ENCODE measurements around the gene TAF13. TPM values are rescaled to one million over a fixed set of nuclear protein-coding genes. Genes with fewer than 3 reads are reported as not detected.
"Not testable (repeated sequence)": the region's sequence is repeated elsewhere in the genome, so short reads cannot be mapped to it uniquely, and the experiment has no call there.

TAF13 gene
- total RNA-seq, 1 experiment from 2014 or later, result 23.9 TPM

DNA sequence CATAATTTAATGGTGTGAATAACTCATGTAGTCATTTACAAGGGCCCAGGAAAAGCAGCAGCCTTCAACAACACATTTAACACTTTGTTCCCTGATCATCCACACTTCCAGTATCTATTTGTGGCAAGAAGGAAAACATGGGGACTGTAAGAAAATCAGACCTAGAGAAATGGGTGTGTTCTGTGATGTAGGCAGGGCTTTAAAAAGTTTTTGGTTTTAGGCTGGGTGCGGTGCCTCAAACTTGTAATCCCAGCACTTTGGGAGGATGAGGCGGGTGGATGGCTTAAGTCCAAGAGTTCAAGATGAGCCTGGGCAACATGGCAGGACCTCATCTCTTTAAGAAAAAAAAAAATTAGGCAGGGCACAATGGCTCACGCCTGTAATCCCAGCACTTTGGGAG lies 19.7 kb downstream of the TAF13 start:
- in situ Hi-C loops (cut with HindIII; ENCODE audit: low sequenced_read_pairs), result no loop called here

DNA sequence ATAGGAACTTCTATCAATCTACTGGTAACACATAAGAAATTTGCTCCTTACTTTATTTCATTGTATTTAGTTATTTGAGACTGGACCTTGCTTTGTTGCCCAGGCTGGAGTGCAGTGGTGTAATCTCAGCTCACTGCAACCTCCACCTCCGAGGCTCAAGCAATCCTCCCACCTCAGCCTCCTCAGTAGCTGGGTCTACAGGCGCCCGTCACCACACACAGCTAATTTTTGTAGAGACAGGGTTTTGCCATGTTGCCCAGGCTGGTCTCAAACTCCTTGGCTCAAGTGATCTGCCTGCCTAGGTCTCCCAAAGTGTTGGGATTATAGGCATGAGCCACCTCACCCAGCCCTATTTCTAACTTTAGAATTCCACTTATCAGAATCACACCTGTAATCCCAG lies 23.7 kb downstream of the TAF13 start:
- in situ Hi-C loops (cut with HindIII; ENCODE audit: low sequenced_read_pairs); DNase-seq (ENCODE audit: low spot score): not testable (repeated sequence)

More for the DNA sequence above, 19.7 kb downstream of the TAF13 start:
- DNase-seq (ENCODE audit: low spot score), result no peak

DNA sequence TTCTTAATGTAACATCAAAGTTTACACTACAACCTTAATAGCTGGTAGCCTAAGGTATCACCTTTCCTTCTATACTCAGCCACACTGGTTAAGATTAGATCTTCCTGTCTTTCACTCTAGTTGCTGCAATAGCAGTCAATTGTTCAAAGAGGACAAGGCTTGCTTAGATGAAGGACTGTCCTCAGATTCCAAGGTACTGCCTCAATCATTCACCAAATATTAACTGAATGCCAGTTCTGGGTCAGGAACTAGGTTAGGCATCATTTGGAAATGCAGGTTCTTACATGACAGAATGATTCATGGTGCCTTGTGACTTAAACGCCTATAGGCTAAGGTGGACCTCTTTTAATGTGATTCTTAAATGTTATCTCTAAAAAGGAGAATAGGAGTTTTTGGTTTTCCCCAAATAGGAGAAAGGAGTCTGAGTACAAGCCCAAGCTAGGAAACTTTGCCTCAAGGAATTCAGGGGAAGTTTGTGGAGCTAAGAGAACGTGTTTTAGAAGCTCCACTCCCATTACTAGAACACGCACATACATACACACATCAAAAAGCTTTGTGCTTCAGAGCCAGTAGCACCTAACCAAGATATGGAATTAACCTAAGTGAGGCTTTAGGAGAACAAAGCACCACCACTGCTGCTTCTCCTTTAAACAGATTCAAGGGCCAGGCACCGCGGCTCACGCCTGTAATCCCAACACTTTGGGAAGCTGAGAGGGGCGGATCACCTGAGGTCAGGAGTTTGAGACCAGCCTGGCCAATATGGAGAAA lies 25.4 kb downstream of the TAF13 start:
- in situ Hi-C loops (cut with HindIII; ENCODE audit: low sequenced_read_pairs), result no loop called here
- DNase-seq (ENCODE audit: low spot score), result no peak

DNA sequence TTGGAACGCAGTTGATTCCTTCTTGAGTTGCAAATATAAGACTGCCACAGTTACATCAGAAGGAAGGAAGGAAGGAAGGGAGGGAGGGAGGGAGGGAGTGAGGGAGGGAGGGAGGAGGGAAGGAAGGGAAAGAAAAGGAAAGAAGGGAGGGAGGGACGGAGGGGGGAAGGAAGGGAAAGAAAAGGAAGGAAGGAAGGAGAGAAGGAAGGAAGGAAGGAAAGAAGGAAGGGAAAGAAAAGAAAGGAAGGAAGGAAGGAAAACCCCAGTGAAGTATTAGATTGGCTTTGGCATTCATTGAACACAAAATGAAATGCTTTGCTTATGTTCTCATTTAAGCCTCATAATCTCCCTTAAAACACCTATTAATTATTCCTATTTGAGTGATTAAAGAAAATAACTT lies 27.5 kb downstream of the TAF13 start:
- in situ Hi-C loops (cut with HindIII; ENCODE audit: low sequenced_read_pairs), result no loop called here
- no peak for DNase-seq (ENCODE audit: low spot score)

DNA sequence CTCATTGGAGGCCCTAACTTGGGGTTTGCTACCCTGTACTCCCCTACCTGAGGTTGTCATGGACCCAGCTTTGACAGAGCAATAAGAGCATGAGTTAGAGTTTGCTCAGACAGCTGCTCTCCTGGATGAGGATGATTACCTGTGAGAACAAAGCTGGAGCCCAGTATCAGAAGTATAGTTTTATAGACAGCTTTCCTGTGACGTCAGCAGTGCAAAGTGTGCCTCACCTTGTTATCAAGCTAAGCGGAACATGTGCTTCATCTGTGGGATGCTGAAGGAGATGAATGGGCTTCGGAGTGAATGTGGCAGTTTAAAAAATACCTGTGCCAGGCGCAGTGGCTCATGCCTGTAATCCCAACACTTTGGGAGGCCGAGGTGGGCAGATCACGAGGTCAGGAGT lies 28.5 kb downstream of the TAF13 start:
- in situ Hi-C loops (cut with HindIII; ENCODE audit: low sequenced_read_pairs), result no loop called here
- DNase-seq (ENCODE audit: low spot score), result no peak

DNA sequence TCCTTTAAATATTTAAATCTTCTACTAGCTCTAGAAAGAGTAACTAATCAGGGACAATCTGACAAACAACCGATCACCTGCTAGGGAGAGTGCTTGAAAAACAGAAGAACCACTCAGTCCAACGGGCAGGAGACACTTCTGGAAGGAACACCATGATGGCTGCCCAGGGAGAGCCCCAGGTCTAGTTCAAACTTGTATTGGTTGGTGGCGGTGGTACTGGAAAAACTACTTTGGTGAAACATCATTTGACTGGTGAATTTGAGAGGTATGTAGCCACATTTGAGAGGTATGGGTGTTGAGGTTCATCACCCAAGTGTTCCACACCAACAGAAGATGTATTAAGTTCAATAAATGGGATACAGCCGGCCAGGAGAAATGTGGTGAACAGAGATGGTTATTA lies 29.1 kb downstream of the TAF13 start:
- in situ Hi-C loops (cut with HindIII; ENCODE audit: low sequenced_read_pairs), result no loop called here

DNA sequence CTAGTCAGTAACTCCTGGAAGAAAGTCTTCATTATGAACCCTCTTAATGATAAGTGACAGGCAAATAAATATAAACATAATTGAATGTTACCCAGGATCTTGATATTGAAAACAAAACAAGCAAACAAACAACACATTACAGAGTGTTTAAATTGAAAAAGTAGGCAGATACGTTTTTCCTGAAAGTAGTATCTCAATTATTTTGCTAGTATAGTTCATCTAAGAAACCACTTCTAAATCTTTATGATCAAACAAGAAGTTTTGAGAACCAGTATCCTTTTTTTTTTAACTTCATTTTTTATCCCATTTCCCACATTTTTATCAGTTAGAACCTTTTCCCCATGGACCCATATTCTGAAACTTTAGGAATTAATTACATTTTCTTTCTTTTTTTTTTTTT lies 30.2 kb downstream of the TAF13 start:
- no peak for DNase-seq (ENCODE audit: low spot score)
- in situ Hi-C loops (cut with HindIII; ENCODE audit: low sequenced_read_pairs), result no loop called here

More for the DNA sequence above, 29.1 kb downstream of the TAF13 start:
- no peak for DNase-seq (ENCODE audit: low spot score)

DNA sequence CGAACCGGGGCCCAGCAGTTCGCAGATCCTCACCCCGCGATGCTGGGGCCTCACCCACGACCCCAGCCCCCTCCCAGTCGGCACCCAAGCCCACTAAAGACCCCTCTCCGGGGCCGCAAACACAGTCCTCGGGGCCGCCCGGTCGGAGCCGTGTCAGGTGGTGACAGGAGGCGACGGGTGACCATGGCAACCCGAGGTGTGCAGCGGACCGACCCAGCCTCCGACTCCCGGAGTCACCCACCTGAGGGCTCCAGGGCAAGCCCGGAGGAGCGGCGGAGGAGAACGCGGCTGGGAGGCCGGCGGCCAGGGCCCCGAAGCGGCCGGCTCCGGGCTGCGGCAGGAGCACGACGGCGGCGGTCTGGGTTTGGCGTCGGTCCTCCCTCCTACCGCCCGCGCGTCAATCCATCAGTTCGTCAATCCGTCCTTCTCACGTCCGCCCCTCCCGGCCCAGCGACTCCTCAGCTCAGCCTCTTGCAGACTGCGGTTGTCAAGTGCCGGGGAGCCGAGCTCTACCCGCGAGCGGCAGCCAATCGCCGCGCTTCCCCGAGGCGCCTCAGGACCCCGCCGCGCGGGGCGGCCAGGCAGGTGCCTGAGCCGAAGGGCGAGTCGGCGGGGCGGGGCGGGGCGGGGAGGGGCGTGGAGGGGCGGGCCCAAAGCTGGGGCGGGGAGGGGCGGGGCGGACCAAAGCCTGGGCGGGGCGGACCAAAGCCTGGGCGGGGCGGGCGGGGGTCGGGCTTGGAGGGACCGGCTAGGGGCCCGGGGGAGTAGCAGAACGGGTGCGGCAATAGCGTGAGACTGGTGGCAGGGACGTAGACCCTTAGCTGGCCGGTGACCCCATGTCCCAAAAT lies 34.0 kb downstream of the TAF13 start, which contains the start of gene WDR47:
WDR47 (minus strand) TSS at position 482 of the 848 bp plus-strand sequence. CDS start 18,590 bp downstream, outside the sequence.
- peak; percentile 97 for DNase-seq (ENCODE audit: low spot score)
- in situ Hi-C loops (cut with HindIII; ENCODE audit: low sequenced_read_pairs), result no loop called here

DNA sequence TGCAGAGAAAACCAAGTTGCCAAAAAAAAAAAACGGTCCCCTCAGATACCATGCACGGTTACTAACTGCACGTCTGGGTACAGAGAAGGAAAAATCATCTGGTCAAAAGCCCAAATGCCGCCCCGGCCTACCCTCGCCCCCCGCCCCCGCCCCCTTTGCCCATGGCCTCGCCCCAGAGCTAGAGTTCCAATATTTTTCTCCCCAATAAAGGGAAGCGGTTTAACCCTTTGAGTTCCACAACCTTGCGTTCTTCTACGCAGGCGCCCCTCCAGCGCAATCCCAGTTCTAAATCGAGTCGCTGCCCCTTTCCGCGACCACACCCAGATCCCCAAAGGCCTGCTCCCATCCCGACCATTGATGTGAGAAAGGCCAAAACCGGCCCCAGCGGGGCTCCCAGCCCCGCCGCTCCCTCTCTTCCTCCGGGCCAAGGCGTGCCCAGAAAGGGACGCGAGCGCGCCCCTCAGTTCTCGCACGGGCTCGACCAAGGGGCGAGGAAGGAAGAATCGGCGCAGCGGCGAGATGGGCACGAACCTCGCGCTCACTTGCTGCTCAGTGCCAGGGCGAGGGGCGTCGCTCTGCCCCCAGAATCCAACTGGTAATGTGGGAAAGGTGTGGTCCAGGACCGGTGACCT lies 34.7 kb downstream of the TAF13 start:
- in situ Hi-C loops (cut with HindIII; ENCODE audit: low sequenced_read_pairs), result no loop called here
- peak; percentile 9 for DNase-seq (ENCODE audit: low spot score)

DNA sequence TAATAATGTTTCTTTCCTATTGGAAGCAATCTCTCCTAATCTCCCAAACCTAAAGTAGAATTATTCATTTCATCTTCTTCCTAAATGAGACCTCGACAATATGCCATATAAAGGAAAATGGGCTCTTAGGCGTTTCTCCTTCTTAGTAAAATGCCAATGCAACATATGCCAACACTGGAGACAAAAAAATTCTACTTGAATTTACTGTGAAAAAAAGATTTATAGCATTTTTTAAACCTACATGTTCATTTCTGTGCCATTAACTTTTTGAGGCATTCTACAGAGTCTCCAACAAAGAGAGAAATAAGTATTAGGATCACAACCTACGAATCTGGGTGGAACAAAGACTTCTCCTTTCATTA lies 35.2 kb downstream of the TAF13 start:
- in situ Hi-C loops (cut with HindIII; ENCODE audit: low sequenced_read_pairs), result no loop called here
- peak; percentile 48 for DNase-seq (ENCODE audit: low spot score)

DNA sequence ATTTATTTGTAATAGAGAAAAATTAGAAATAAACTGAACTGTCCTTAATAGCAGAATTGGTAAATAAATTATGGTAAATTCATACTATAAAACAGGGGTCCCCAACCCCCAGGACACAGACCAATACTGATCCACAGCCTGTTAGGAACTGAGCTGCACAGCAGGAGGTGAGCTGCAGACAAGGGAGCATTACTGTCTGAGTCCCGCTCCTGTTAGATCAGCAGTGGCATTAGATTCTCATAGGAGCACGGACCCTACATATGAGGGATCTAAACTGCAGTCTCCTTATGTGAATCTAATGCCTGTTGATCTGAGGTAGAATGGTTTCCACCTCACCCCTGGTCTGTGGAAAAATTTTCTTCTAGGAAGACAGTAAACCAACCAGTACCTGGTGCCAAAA lies 41.4 kb downstream of the TAF13 start:
- in situ Hi-C loops (cut with HindIII; ENCODE audit: low sequenced_read_pairs), result no loop called here
- DNase-seq (ENCODE audit: low spot score), result no peak

DNA sequence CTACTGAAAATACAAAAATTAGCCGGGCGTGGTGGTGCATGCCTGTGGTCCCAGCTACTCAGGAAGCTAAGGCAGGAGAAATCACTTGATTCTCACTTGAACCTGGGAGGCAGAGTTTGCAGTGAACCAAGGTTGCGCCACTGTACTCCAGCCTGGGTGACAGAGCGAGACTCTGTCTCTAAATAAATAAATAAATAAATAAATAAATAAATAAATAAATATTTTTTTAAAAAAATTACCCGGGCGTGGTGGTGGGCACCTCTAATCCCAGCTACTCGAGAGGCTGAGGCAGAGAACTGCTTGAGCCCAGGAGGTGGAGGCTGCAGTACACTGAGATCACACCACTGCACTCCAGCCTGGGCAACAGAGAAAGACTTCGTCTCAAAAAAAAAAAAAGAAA lies 46.3 kb downstream of the TAF13 start:
- DNase-seq (ENCODE audit: low spot score); in situ Hi-C loops (cut with HindIII; ENCODE audit: low sequenced_read_pairs): not testable (repeated sequence)

DNA sequence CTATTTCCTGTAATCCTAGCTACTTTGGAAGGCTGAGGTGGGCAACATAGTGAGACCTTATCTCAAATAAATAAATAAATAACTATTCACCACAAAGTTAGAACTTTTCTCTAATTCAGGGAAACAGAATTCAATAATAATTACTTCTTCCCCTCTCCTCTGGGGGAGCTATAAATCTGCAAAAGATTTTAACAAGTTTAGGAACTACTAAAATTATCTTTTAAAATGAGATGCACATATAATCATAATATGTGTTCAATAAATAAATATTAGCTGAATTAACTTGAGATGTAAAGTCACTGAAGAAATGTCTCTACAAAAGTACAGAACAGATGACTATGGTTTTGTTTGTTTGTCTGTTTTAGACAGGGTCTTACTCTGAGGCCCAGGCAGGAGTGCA lies 48.0 kb downstream of the TAF13 start:
- no peak for DNase-seq (ENCODE audit: low spot score)
- in situ Hi-C loops (cut with HindIII; ENCODE audit: low sequenced_read_pairs), result no loop called here

DNA sequence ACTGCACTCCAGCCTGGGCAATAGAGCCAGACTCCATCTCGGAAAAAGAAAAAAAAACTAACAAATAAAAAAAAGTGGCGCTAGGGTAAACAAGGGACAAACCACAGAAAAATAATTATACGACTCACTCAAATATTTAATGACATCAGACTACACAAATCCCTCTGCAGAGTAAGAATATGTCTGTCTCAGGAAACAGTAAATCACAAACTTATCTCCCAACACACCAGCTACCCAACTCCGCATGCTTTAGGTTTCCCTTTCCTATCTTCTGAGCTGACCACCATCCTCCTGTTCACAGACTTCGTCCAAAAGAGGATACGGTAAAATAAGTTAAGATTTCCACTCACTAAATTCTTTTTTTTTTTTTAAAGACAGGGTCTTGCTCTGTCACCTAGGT lies 50.1 kb downstream of the TAF13 start:
- in situ Hi-C loops (cut with HindIII; ENCODE audit: low sequenced_read_pairs), result no loop called here
- no peak for DNase-seq (ENCODE audit: low spot score)

DNA sequence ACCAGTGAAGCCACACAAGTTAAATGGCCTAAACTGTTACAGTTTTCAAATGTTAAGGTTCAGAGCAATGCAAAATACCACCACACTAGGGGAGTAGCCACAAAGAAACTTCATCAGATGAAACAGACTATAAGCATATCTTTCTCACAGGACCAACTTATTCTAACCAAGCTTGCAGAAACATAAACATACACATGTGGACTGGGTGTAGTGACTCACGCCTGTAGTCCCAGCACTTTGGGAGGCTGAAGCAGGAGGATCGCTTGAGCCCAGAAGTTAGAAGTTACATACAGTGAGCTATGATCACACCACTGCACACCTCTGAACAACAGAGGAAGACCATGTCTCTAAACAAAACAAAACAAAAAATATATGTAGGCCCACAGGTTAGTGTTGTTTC lies 51.2 kb downstream of the TAF13 start:
- in situ Hi-C loops (cut with HindIII; ENCODE audit: low sequenced_read_pairs), result no loop called here
- no peak for DNase-seq (ENCODE audit: low spot score)

DNA sequence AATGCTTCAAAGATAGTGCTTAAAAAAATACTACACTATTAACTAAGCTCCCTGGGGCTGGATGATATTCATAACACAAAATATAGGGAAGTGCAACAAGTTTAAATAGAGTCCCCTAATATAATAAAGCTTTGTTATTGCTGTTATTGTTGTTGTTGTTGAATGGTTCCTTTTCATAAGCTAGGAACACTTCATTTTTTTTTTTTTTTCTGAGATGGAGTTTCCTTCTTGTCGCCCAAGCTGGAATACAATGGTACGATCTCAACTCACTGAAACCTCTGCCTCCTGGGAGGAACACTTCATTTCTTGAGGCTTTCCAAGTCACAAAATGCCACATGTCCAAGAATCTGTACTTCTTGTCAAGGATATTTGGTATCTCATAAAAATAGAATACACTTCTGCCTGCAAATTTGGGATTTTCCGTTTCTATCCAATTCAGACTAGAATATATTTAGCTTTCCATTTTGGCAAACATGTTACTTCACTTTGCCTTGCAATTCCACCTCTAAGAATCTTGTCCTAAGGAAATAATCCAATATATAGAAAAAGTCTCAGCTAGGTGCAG lies 55.0 kb downstream of the TAF13 start:
- no peak for DNase-seq (ENCODE audit: low spot score)
- in situ Hi-C loops (cut with HindIII; ENCODE audit: low sequenced_read_pairs), result no loop called here

DNA sequence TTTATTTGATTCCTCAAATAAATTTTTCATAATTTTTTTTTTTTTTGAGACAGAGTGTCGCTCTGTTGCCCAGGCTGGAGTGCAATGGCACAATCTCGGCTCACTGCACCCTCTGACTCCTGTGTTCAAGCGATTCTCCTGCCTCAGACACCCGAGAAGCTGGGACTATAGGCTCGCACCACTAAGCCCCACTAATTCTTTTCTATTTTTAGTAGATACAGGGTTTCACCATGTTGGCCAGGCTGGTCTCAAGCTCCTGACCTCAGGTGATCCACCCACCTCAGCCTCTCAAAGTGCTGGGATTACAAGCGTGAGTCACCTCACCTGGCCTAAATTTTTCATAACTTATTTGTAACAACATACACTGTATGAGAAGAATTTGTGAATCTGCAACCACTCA lies 58.1 kb downstream of the TAF13 start:
- in situ Hi-C loops (cut with HindIII; ENCODE audit: low sequenced_read_pairs); DNase-seq (ENCODE audit: low spot score): not testable (repeated sequence)

DNA sequence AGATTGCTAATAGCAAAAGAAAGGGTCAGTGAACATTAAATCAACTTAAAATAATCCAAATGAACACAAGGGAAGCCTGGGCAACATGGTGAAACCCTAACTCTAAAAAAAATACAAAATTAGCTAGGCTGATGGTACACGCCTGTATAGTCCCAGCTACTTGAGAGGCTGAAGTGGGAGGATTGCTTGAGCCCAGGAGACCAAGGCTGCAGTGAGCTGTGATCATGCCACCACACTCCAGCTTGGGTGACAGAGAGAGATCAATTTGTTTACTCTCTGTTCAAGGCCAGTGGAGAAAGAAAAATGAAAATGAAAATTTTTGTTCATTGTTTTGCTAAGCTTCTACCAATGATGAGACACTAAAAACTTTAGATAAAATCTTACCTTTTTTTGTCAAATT lies 58.7 kb downstream of the TAF13 start:
- in situ Hi-C loops (cut with HindIII; ENCODE audit: low sequenced_read_pairs), result no loop called here
- DNase-seq (ENCODE audit: low spot score), result no peak
